A549 (cell line): Measurements from ENCODE around the gene NOL8. TPM values are rescaled to one million over a fixed set of nuclear protein-coding genes. Genes with fewer than 3 reads are reported as not detected.

ENCODE experiments used
- ATAC-seq, 2 experiments: fragments of 200-7000 bp in 1 of 2; fragments of >200 bp in 1 of 2; cut with Nextera tagmentation in 1 of 2; cut with Tn5 transposase in 1 of 2; 3 replicates each; pipeline versions ENCODE4 v1.8.0 to v1.9.1; 2018 to 2020; ENCODE audit warnings: mild to moderate bottlenecking in 1 of 2, moderate library complexity in 1 of 2
- CTCF ChIA-PET: fragments of 300-600 bp; sonication (Branson Sonifier 250); formaldehyde crosslinking; extraction: SDS; loops from one replicate; lab custom pipeline; 2021; ENCODE audit warnings: antibody characterized with exemption, inconsistent platforms; lab: Yijun Ruan, JAX
- POLR2A ChIA-PET: fragments of 350-600 bp; formaldehyde crosslinking; extraction: SDS; loops from one replicate; lab custom pipeline; 2021; ENCODE audit warnings: antibody characterized with exemption, inconsistent platforms; lab: Yijun Ruan, JAX
- DNase-seq, 2 experiments: peaks; one replicate each; pipeline versions ENCODE4 v3.0.0 to v3.0.0-alpha.2; 2011 to 2016; ENCODE audit warnings: low read depth in 1 of 2, low spot score in 1 of 2
- FAIRE-seq: peaks from 2 replicates; lab custom pipeline; 2011; peaks lifted over from hg19 to GRCh38; lab: Jason Lieb, UNC
- H3K27ac ChIP-seq, 2 experiments: fragments of >200 bp; sonication (Bioruptor Twin); formaldehyde crosslinking; 3 replicates each; pipeline ENCODE4 v1.5.1; 2016 to 2017
- H3K4me1 ChIP-seq: fragments of >200 bp; sonication (Bioruptor Twin); formaldehyde crosslinking; 3 replicates; pipeline ENCODE4 v1.6.1; 2016
- H3K4me2 ChIP-seq: fragments of >200 bp; sonication (Bioruptor Twin); formaldehyde crosslinking; 3 replicates; pipeline ENCODE4 v1.6.1; 2016
- H3K4me3 ChIP-seq: fragments of >200 bp; sonication (Bioruptor Twin); formaldehyde crosslinking; 3 replicates; pipeline ENCODE4 v1.5.1; 2016
- H3K9me3 ChIP-seq: fragments of >200 bp; sonication (Bioruptor Twin); formaldehyde crosslinking; 3 replicates; pipeline ENCODE4 v1.6.1; 2016
- E2F6 ChIP-seq: IDR thresholded peaks from 2 replicates; pipeline ENCODE4 v1.6.1; 2012; ENCODE audit warnings: low read depth, borderline replicate concordance
- ESRRA ChIP-seq: fragments of 150-350 bp; IDR thresholded peaks from 2 replicates; pipeline ENCODE4 v1.6.1; 2014; ENCODE audit warnings: mild to moderate bottlenecking, low read length, borderline replicate concordance
- FOSL2 ChIP-seq, 2 experiments: fragments of 450-650 bp in 1 of 2; fragments of >200 bp in 1 of 2; sonication (Bioruptor Twin) in 1 of 2; formaldehyde crosslinking; IDR thresholded peaks; 2 replicates each; pipeline versions ENCODE4 v1.5.0 to v1.6.1; 2016 to 2020; ENCODE audit warnings: mild to moderate bottlenecking in 1 of 2, moderate library complexity in 1 of 2
- FOXS1 ChIP-seq: fragments of 250-450 bp; sonication (Bioruptor Pico); IDR thresholded peaks from 2 replicates; pipeline ENCODE4 v1.5.0; 2020; ENCODE audit warnings: mild to moderate bottlenecking, moderate library complexity
- HES2 ChIP-seq: fragments of >200 bp; sonication (Bioruptor Twin); formaldehyde crosslinking; IDR thresholded peaks from 2 replicates; pipeline ENCODE4 v1.6.1; 2016
- HOXA7 ChIP-seq: fragments of 250-450 bp; sonication (Bioruptor Pico); IDR thresholded peaks from 2 replicates; pipeline ENCODE4 v1.5.0; 2020; ENCODE audit warnings: mild to moderate bottlenecking, moderate library complexity
- HOXB13 ChIP-seq: fragments of 250-450 bp; sonication (Bioruptor Pico); IDR thresholded peaks from 2 replicates; pipeline ENCODE4 v1.5.0; 2020; ENCODE audit warnings: low read depth, mild to moderate bottlenecking, moderate library complexity
- JUN ChIP-seq, 2 experiments: fragments of >200 bp; sonication (Bioruptor Twin); formaldehyde crosslinking; IDR thresholded peaks; 2 replicates in 1 of 2; 3 replicates in 1 of 2; pipeline ENCODE4 v1.6.1; 2016 to 2017
- NFE2L2 ChIP-seq: fragments of 150-350 bp; conservative IDR thresholded peaks from 2 replicates; pipeline ENCODE4 v1.6.1; 2014; ENCODE audit warnings: low read length
- NPAS2 ChIP-seq: fragments of 250-450 bp; sonication (Bioruptor Pico); IDR thresholded peaks from 2 replicates; pipeline ENCODE4 v1.8.0; 2022; ENCODE audit warnings: mild to moderate bottlenecking, moderate library complexity, borderline replicate concordance
- PHF8 ChIP-seq: fragments of 200-600 bp; sonication (generic); IDR thresholded peaks from 2 replicates; pipeline ENCODE4 v1.6.1; 2016; ENCODE audit warnings: low read depth, mild to moderate bottlenecking, antibody characterized with exemption, moderate library complexity, borderline replicate concordance
- POLR2A ChIP-seq: IDR thresholded peaks from 2 replicates; pipeline ENCODE4 v1.6.1; 2012; ENCODE audit warnings: mild to moderate bottlenecking, low read length
- SREBF2 ChIP-seq: fragments of 450-650 bp; IDR thresholded peaks from 2 replicates; pipeline ENCODE4 v1.6.1; 2014; ENCODE audit warnings: mild to moderate bottlenecking, moderate library complexity
- WGBS: methylation state at CpG from one replicate; pipeline ENCODE4 v1.1.6; 2017; ENCODE audit errors: missing lambda C conversion rate; 5-methylcytosine and 5-hydroxymethylcytosine counted together
- polyA plus RNA-seq, 4 experiments: library from polyadenylated mRNA; depleted of rRNA in 3 of 4; stranded (reverse); fragments of >200 nt; fragmentation: RNase III in 1 of 4; extraction: RNeasy Plus Mini Kit Qiagen cat#74134 plus additional on column Dnase treatment in 1 of 4; gene quantifications; 2 replicates in 3 of 4; 3 replicates in 1 of 4; pipeline ENCODE4 v1.2.3, GENCODE V29; 2011 to 2017
- TF ChIP-seq, protein P1 (sequence below): fragments of 250-450 bp; sonication (Bioruptor Pico); IDR thresholded peaks from 2 replicates; pipeline ENCODE4 v1.5.0; 2020; ENCODE audit warnings: low read depth, mild to moderate bottlenecking, moderate library complexity
- TF ChIP-seq, protein P2 (sequence below): fragments of 250-450 bp; sonication (Bioruptor Pico); IDR thresholded peaks from 2 replicates; pipeline ENCODE4 v1.5.0; 2021; ENCODE audit warnings: mild to moderate bottlenecking, moderate library complexity, borderline replicate concordance

The NOL8 gene
- polyA plus RNA-seq, 2 of the 4 experiments (the other 2 are of a cell fraction) = 24.4 to 47.2 TPM

GRCh38 chr9:92292338-92293074 lies 32.6 kb downstream of the NOL8 start:
- peaks cover 22% of the 10 kb centered on the region for H3K4me1 ChIP-seq
- peak overlapping the region; percentile 96 to 97 for H3K27ac ChIP-seq
- ChIA-PET CTCF (interaction anchor here (0.7 to 1.1 kb wide), 3 partner anchors 13 to 81 kb away, joined by 3 read pairs; no protein-coding TSS in a partner anchor), POLR2A (interaction anchor here (1.1 kb wide), 1 partner anchor 33 kb away, joined by 3 read pairs; the partner anchor contains the start of genes CENPP and NOL8)
- H3K4me3 ChIP-seq = peak overlapping the region; percentile 73
- H3K4me2 ChIP-seq = peak overlapping the region; percentile 92
- FAIRE-seq = no peak
- ATAC-seq = no peak
- no peaks in the 10 kb centered on the region for H3K9me3 ChIP-seq
- DNase-seq = peak; percentile 7 to 22
- TF ChIP-seq FOSL2 (IDR thresholded peaks at IDR 0.05) (no peak), FOSL2 (CRISPR knock-in tag; IDR thresholded peaks at IDR 0.05) (0 out of 2 replicates have a peak, but pooled peaks have one; percentile 27), POLR2A (no peak)
- TF ChIP-seq, protein P1, sequence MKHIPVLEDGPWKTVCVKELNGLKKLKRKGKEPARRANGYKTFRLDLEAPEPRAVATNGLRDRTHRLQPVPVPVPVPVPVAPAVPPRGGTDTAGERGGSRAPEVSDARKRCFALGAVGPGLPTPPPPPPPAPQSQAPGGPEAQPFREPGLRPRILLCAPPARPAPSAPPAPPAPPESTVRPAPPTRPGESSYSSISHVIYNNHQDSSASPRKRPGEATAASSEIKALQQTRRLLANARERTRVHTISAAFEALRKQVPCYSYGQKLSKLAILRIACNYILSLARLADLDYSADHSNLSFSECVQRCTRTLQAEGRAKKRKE = no peak
- TF ChIP-seq, protein P2, sequence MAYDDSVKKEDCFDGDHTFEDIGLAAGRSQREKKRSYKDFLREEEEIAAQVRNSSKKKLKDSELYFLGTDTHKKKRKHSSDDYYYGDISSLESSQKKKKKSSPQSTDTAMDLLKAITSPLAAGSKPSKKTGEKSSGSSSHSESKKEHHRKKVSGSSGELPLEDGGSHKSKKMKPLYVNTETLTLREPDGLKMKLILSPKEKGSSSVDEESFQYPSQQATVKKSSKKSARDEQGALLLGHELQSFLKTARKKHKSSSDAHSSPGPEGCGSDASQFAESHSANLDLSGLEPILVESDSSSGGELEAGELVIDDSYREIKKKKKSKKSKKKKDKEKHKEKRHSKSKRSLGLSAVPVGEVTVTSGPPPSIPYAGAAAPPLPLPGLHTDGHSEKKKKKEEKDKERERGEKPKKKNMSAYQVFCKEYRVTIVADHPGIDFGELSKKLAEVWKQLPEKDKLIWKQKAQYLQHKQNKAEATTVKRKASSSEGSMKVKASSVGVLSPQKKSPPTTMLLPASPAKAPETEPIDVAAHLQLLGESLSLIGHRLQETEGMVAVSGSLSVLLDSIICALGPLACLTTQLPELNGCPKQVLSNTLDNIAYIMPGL (CRISPR knock-in tag) = no peak
- WGBS = 21% methylated on average over 8 of the region's 8 CpGs

GRCh38 chr9:92291577-92291976 lies 33.6 kb downstream of the NOL8 start:
- H3K27ac ChIP-seq = peak overlapping the region in 1 of 2 experiments; percentile 97; a peak in 3 of 6 replicates
- POLR2A ChIA-PET = interaction anchor here (0.7 kb wide), 1 partner anchor 25 kb away, joined by 3 read pairs; no protein-coding TSS in a partner anchor

More at GRCh38 chr9:92291577-92291976, 33.6 kb downstream of the NOL8 start:
- ATAC-seq = no peak
- FAIRE-seq = no peak
- CTCF ChIA-PET = interaction anchor here (0.5 to 5.5 kb wide), 11 partner anchors 10 to 1050 kb away, joined by 3 to 38 read pairs (median 3); no protein-coding TSS in a partner anchor
- Histone ChIP-seq H3K4me1 (peaks cover 22% of the 10 kb centered on the region), H3K9me3 (no peaks in the 10 kb centered on the region), H3K4me3 (peak overlapping the region; percentile 73), H3K4me2 (peak overlapping the region; percentile 92)
- TF ChIP-seq, protein P2 (CRISPR knock-in tag) = no peak
- no peak for TF ChIP-seq FOXS1 (CRISPR knock-in tag)
- TF ChIP-seq POLR2A = no peak
- no peak for TF ChIP-seq HES2
- no peak for TF ChIP-seq ESRRA
- TF ChIP-seq NPAS2 (CRISPR knock-in tag) = no peak
- TF ChIP-seq SREBF2 = no peak
- TF ChIP-seq HOXB13 = no peak
- TF ChIP-seq HOXA7 = no peak
- TF ChIP-seq, protein P1 = no peak
- TF ChIP-seq PHF8 = no peak
- no peak for TF ChIP-seq JUN (IDR thresholded peaks at IDR 0.05)
- TF ChIP-seq NFE2L2 = no peak
- TF ChIP-seq E2F6 = no peak
- TF ChIP-seq, all 56 proteins: peak for 0
- DNase-seq = no peak
- 91% methylated on average over 2 of the region's 2 CpGs for WGBS
